Measurements from ENCODE around the gene TMEM63C. TPM values are rescaled to one million over a fixed set of nuclear protein-coding genes. Genes with fewer than 3 reads are reported as not detected.

TMEM63C gene
- total RNA-seq, 1 donor from 2014 or later: 27.0 TPM

GRCh38 chr14:77253333-77254190, 72.0 kb downstream of the TMEM63C start:
- Histone ChIP-seq H3K4me3 (no peak overlapping the region), H3K27me3 (no peaks in the 10 kb centered on the region), H3K9me3 (no peaks in the 10 kb centered on the region), H3K4me1 (no peaks in the 10 kb centered on the region), H3K27ac (no peak overlapping the region), H3K36me3 (no peaks in the 10 kb centered on the region)
- DNase-seq (ENCODE audit: extremely low spot score in 2 of 2): no peak
- TF ChIP-seq POLR2AphosphoS5 (IDR thresholded peaks at IDR 0.05; ENCODE audit: insufficient read depth in 1 of 2, low read depth in 1 of 2) (no peak), POLR2A (IDR thresholded peaks at IDR 0.05) (no peak)
- TF ChIP-seq, protein P1, sequence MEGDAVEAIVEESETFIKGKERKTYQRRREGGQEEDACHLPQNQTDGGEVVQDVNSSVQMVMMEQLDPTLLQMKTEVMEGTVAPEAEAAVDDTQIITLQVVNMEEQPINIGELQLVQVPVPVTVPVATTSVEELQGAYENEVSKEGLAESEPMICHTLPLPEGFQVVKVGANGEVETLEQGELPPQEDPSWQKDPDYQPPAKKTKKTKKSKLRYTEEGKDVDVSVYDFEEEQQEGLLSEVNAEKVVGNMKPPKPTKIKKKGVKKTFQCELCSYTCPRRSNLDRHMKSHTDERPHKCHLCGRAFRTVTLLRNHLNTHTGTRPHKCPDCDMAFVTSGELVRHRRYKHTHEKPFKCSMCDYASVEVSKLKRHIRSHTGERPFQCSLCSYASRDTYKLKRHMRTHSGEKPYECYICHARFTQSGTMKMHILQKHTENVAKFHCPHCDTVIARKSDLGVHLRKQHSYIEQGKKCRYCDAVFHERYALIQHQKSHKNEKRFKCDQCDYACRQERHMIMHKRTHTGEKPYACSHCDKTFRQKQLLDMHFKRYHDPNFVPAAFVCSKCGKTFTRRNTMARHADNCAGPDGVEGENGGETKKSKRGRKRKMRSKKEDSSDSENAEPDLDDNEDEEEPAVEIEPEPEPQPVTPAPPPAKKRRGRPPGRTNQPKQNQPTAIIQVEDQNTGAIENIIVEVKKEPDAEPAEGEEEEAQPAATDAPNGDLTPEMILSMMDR (IDR thresholded peaks at IDR 0.05): no peak
- intact Hi-C loops (cut with DNase I): no loop called here

DNA sequence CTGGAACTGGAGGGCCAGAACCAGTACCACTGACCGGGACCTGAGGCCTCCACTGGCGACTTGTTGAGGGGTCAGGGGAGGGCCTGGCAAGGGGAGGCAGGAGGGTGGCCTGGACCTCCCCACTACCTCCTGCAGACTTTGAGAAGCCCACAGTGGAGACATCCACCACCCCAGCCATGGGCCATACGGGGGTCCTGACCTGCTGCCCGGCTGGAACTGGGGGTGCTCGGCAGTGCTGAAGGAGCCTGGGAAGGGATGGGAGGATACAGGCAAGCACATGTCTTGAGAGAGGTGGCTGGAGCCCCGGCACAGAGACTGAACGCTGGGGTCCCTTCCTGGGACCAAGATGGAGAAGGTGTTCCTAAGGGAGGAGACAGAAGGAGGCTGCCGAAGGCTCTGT, 75.1 kb downstream of the TMEM63C start:
- DNase-seq (ENCODE audit: extremely low spot score in 2 of 2): no peak
- intact Hi-C loops (cut with DNase I): no loop called here
- no peak overlapping the region for H3K27ac ChIP-seq
- no peaks in the 10 kb centered on the region for H3K4me1 ChIP-seq
- H3K9me3 ChIP-seq: no peaks in the 10 kb centered on the region
- H3K4me3 ChIP-seq: no peak overlapping the region
- H3K27me3 ChIP-seq: no peaks in the 10 kb centered on the region
- TF ChIP-seq, protein P1 (IDR thresholded peaks at IDR 0.05): no peak
- TF ChIP-seq POLR2AphosphoS5 (IDR thresholded peaks at IDR 0.05; ENCODE audit: insufficient read depth in 1 of 2, low read depth in 1 of 2) (no peak), POLR2A (IDR thresholded peaks at IDR 0.05) (no peak)
- no peaks in the 10 kb centered on the region for H3K36me3 ChIP-seq

DNA sequence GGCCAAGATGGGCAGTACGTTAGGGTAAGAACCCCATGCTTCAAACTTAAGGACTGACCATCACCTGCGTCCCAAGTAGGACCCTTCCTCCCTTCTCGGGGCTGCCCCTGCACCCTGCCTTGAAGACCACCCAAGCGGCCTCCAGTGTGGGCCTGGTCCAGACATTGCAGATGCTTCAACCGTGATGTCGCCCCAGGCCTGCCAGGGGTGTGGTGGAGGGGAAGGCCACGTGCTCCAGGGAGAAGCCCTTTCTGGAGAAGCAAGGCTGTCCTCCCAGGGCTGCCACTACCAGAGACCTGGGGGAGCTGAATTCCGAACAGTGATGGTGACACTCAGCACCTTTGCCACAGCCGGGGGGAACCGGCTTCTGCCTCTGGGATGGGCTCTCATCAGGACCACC, 76.1 kb downstream of the TMEM63C start:
- no peaks in the 10 kb centered on the region for H3K9me3 ChIP-seq
- no peaks in the 10 kb centered on the region for H3K36me3 ChIP-seq
- DNase-seq (ENCODE audit: extremely low spot score in 2 of 2): no peak
- H3K27me3 ChIP-seq: no peaks in the 10 kb centered on the region
- H3K4me1 ChIP-seq: no peaks in the 10 kb centered on the region
- no peak overlapping the region for H3K27ac ChIP-seq
- no peak overlapping the region for H3K4me3 ChIP-seq
- intact Hi-C loops (cut with DNase I): no loop called here
- TF ChIP-seq POLR2AphosphoS5 (IDR thresholded peaks at IDR 0.05; ENCODE audit: insufficient read depth in 1 of 2, low read depth in 1 of 2) (no peak), POLR2A (IDR thresholded peaks at IDR 0.05) (no peak)
- TF ChIP-seq, protein P1 (IDR thresholded peaks at IDR 0.05): no peak

DNA sequence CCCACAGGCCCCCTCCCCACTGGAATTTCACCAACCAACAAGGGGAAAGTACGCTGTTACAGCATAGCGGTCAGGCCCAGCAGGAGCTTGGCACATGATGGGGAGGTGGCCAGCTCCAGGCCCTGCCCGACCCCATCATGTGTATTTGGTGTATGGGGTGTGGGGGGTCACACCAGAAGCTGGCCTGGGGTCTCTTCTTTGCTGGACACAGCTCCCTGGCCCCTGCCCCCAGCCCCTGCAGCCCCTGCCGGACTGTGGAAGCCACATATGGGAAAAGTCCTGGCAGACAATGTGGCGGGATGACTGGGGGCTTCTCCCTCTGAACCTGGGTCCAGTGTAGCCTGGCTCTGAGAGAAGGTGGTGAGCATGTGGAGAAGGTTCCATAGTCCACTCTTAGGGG, 77.0 kb downstream of the TMEM63C start:
- no peak for DNase-seq (ENCODE audit: extremely low spot score in 2 of 2)
- Histone ChIP-seq H3K4me1 (no peaks in the 10 kb centered on the region), H3K9me3 (no peaks in the 10 kb centered on the region), H3K36me3 (no peaks in the 10 kb centered on the region), H3K27ac (no peak overlapping the region), H3K4me3 (no peak overlapping the region), H3K27me3 (no peaks in the 10 kb centered on the region)
- TF ChIP-seq, protein P1 (IDR thresholded peaks at IDR 0.05): no peak
- no peak for TF ChIP-seq POLR2A (IDR thresholded peaks at IDR 0.05)
- intact Hi-C loops (cut with DNase I): no loop called here

- no peak overlapping the region for H3K27ac ChIP-seq
- DNase-seq (ENCODE audit: extremely low spot score in 2 of 2): no peak
- no peaks in the 10 kb centered on the region for H3K27me3 ChIP-seq
- no peaks in the 10 kb centered on the region for H3K9me3 ChIP-seq
- H3K4me3 ChIP-seq: no peak overlapping the region
- no peaks in the 10 kb centered on the region for H3K4me1 ChIP-seq
- intact Hi-C loops (cut with DNase I): no loop called here
- TF ChIP-seq POLR2AphosphoS5 (IDR thresholded peaks at IDR 0.05; ENCODE audit: insufficient read depth in 1 of 2, low read depth in 1 of 2) (no peak), POLR2A (IDR thresholded peaks at IDR 0.05) (no peak)
- TF ChIP-seq, protein P1 (IDR thresholded peaks at IDR 0.05): no peak
- no peaks in the 10 kb centered on the region for H3K36me3 ChIP-seq
These were observed 77.6 kb downstream of the TMEM63C start for GRCh38 chr14:77259025-77259715.
